Measurements from ENCODE around the gene CHRNA1. TPM values are rescaled to one million over a fixed set of nuclear protein-coding genes. Genes with fewer than 3 reads are reported as not detected.

CHRNA1 gene
- total and polyA plus RNA-seq, 9 of the 15 experiments (the other 6 are each of a cell fraction or from before 2014, with no cell fraction given): not detected

GRCh38 chr2:174785481-174785880 is 21.2 kb upstream of the CHRNA1 start (continued):
- TF ChIP-seq MGA (IDR thresholded peaks at IDR 0.05): no peak

Measured in K562 (cell line).